IPS DF 4.7 (cell line): ENCODE results near the gene UNC50.
"Not testable (repeated sequence)": the region's sequence is repeated elsewhere in the genome, so short reads cannot be mapped to it uniquely, and the experiment has no call there.

Source experiments
- DNase-seq: peaks from one replicate; pipeline ENCODE4 v3.0.0-alpha.2; 2013; ENCODE audit warnings: low spot score; ENCODE audit errors: extremely low read depth

The UNC50 gene

GRCh38 chr2:98608962-98609604, 694 bp downstream of the UNC50 start:
- no peak for DNase-seq

DNA sequence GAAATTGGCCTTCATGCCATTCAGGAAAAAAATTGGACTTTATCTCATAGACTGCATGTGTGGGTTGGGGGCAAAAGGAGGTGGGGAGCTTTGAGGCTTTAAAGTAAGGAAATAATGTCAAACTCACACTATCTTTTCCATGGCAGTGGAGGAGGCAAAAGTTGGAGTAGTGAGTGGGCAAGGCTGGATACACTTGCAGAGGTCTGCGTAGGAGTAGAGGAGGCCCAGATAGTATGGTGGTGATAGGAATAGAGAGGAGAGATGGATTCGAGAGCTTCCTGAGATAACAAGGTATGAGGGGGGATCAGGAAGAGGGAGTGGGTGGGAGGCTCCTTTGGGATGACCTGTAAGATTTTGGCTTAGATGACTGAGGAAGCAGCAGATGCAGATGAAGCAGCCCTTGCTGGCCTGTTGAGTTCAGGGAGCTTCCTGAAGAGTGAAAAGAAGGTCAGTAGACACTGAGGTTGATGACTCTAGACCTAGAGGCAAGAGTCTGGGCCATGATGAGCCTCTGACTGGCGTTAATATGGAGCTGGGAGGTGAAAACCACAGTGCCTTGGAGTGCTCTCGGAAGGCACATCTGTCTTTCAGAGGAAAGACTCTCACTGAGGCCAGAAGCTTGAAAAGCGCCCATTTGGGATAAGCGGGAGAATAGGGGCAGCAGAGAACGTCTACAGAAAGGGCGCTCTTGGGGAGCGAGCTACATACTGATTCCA, 5.8 kb downstream of the UNC50 start:
- no peak for DNase-seq

DNA sequence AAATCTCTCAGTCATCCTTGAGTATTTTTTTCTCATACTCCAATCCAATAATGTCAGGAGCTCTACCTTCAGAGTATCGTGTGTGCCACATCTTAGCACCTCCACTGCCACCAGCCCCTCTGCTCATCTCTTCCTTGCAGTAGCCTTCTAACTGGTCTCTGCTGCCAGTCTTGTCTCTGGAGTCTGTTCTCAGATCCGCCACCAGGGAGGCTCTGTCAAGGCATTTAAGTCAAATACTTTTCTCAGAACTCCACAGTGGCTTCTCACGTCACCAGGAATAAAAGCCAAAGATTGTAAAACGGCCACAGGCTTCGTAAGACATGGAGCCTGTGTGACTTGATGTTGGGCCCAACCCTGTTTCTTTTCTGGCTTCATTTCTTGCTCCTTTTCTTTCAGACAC, 7.1 kb downstream of the UNC50 start:
- no peak for DNase-seq

GRCh38 chr2:98617149-98617548, 8.8 kb downstream of the UNC50 start:
- no peak for DNase-seq

GRCh38 chr2:98623657-98624056, 15.3 kb downstream of the UNC50 start:
- no peak for DNase-seq

DNA sequence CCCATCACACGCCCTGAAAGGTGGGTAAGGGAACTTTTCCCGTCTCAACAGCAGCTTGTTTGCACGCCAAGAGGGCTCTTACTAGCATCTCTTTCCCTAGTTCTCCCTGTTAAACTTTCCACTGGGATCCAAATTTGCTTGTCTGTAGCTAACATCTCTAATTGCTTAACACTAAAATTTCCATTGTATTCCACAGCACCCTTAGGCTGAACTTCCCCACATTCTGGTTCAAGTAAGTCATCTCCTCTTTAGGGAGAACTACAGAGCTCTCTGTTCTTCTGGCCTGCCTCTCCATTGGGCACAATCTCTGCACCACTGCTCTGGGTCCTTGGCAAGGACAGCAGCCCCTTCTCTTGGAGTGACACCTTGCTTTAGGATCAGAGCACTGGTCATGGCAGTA, 24.0 kb downstream of the UNC50 start:
- DNase-seq = no peak

DNA sequence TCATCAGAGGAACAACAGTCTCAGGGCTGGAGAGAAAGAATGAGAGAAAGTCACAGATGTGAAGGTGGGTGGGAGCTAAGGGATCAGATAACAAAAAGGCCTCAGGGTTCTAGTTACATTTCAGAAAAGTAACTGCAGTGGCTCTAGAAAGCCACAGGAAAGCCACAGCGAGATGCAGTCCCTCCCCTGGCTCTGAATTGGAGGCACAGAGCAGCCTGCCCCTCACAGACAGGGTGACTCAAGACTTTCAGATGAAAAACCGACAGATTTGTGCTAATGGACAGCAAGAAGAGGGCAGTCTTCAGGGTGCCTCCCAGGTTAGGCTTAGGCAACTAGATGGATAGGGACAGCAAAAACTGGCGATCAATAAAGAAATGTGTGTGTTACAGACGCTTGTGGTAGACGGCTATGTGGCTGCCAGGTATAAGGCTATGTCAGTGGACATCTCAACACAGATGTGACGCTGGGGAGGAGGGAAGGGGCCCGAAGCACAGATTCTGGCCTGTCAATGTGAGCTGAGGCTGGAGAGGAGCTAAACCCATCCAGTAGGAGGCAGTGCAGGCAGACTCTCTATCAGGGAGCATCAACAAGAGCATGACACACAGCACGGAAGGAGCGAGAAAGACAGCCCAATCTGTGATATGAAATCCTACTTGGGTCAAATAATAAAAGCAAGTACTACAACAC, 26.2 kb downstream of the UNC50 start:
- peak; percentile 38 for DNase-seq

- DNase-seq = no peak
These were observed 29.2 kb downstream of the UNC50 start for GRCh38 chr2:98637401-98638147.

- no peak for DNase-seq
These were observed 35.2 kb downstream of the UNC50 start for GRCh38 chr2:98643496-98644100.

GRCh38 chr2:98647636-98648035, 39.2 kb downstream of the UNC50 start:
- DNase-seq = no peak

GRCh38 chr2:98648451-98648850, 40.1 kb downstream of the UNC50 start:
- no peak for DNase-seq

DNA sequence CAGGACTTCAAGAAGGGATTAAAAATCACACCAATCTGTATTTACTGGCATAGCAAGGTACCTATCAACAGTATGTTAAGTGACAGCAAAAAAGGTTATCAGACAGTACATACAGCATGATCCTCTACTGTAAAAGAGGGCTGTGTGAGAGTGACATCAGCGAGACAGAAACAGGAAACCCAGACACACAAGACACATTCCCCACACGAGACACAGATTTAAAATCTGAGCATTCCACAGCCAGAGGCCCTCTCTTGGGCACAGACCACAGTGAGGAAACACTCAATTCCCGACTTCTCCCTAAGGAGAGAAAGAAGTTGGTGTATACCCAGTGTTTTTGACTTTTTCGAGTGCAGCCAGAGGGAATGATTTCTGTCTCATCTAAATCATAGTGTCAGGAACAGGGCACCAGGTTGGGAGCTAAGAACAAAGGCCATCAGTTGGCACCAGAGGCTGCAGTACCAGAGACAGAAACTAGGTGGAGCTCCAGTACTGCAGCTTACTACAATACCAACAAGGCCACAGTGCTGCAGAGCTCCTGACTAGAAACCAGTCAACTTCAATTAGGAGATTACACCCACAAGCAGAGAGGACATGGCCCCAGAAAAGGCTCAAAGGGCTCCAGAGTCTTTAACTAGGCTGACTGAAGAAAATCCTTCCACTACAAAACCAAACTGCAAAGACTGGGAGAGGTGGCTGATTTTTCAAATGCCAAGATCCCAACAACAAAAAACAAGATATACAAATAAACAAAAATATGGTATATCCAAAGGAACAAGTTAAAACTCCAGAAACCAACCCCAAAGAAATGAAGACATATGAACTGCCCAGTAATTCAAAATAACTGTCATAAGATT, 41.0 kb downstream of the UNC50 start:
- peak; percentile 69 for DNase-seq

DNA sequence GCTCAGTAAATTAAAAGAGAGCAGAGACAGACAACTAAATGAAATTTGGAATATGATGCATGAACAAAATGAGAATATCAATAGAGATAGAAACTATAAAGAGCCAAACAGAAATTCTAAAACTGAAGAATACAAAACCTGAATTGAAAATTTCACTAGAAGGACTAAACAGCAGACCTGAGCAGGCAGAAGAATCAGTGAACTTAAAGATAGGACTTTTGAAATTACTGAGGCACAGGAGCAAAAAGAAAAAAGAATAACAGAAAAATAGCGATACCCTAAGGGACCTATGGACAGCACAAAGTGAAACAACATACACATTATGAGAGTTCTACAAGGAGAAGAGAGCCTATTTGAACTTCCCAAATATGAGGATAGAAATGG, 41.6 kb downstream of the UNC50 start:
- DNase-seq = no peak

DNA sequence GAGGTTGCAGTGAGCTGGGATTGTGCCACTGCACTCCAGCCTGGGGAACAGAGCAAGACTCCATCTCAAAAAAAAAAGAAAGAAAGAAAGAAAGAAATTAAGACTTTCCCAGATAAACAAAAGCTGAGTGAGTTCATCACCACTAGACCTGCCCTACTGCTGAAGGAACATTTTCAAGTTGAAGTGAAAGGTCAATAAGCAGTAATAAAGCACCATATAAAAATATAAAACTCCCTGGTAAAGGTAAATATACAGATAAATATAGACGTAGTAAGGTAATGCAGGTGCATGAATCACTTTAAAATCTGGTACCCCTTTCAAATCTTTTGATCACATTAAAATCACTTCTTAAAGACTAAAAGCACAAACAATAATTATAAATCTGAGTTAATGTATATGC, 42.6 kb downstream of the UNC50 start:
- no peak for DNase-seq

GRCh38 chr2:98654699-98655495, 46.5 kb downstream of the UNC50 start:
- DNase-seq = no peak

DNA sequence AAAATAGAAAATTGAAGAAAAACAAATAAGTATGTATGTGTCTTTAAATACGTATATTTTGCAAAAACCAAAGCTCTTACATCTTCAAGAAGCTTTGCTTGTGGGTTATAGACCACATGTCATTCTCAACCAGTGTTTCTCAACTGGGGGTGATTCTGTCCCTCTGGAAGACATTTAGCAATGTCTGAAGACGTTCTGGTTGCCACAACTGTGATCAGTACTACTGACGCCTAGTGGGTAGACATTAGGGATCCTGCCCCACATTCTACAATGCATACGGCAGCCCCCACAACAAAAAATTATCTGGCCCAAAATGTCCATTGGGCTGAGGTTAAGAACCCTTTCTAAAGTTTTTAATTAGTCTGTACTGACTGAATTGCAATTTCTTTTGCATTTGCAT, 48.4 kb downstream of the UNC50 start:
- DNase-seq = no peak

DNA sequence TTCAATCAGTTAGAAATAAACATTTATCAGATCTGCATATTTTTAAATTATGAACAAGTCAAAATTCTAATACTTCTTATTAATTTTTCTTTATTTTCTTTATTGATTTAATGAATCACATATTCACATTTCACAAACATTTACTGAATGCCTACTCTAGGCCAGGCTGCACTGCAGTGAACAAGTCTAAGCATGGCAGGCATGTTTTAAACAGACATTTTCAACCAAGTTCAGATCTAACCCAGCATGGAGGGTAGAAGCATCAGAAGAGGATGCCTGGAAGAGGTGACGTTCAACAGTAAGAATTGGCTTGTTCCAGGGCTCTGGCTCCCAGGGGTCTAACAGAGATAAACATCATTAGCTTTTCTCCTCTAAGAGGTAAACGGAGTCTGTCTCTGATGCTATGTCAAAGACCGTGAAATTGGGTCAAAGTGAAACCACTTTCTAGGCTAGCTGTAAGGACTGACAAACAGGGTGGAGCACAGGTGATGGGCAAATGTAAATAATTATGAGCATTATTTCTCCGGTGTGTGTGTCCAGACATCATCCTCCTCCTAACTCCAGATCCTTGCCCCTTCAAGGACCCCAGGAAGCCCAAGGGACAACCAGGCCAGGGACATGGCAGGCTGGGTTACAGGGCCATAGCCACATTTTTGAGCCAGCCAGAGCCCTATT, 50.6 kb downstream of the UNC50 start:
- no peak for DNase-seq

GRCh38 chr2:98659491-98659840, 51.1 kb downstream of the UNC50 start:
- not testable (repeated sequence) for DNase-seq

GRCh38 chr2:98663511-98664090, 55.2 kb downstream of the UNC50 start:
- DNase-seq = no peak
